ENCODE results near the gene C1RL.

DNA sequence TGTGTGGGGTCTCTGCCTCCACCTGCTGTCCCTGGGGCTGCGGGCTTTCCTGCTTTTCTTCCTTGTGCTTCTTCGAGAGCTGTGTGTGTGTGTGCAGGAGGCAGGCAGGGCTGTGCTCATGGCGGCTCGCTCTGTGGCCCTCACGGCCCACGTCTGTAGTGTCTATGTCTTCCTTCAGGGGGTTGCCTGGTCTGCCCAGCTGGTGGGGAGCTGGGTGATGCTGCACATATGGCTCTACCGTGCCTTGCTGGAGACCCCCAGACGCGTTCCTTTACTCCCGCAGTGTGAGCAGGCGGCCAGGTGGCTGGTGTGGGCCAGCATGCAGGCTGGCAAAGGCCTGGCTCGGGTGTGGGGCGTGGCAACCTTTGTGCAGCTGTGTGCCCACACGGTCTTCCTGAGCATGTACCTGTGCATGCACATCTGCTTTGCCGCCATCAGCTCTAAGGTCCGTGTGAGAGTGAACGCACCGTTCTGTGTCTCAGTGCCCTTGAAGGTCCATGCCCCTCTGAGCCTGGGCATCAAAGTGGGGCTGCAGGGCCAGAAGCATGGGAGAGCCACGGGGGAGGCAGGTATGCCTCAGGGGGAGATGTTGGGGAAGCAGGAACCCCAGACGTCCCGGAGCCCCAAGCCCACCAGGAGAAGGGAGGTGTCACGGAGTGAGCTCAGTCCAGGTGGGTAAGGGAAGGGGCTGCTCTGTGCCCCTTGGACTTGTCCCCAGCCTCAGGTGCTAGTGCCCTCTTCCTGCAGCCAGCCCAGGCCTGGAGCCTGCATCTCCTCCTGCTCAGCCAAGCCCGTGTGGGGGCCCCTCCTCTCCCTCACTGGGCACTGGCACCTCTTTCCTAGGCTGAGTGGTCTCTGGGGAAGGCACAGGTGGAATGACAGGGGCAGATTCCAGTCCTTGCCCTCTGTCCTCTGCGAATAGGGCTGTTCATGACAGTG, 47.5 kb upstream of the C1RL start:
- TF ChIP-seq CTCF (IDR thresholded peaks at IDR 0.05) (no peak), POLR2A (IDR thresholded peaks at IDR 0.05) (no peak), EP300 (IDR thresholded peaks at IDR 0.05) (no peak)

Data from ovary (tissue), 3 donors.